ENCODE results near the gene LDLRAD4.
"Not testable (repeated sequence)": the region's sequence is repeated elsewhere in the genome, so short reads cannot be mapped to it uniquely, and the experiment has no call there.

The LDLRAD4 gene

DNA sequence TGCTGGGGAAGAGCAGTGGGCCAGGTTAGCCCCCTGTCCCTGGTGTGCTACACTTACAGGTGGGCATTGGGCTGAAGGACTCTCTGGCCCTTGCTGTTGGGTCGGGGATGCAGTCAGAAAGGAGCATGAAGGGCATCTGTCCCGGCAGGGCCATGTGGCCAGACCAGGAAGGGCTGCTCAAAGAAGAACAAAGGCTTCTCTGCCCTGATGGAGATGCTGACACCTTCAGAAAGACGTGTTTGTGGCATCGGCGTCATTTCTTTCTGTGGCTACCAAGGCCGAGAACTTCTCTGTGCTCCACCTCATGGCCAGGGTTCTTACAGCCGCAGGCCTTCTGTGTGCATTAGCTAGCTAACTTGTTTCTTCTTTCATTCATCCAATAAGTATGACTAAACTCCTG lies 268.7 kb downstream of the LDLRAD4 start:
- DNase-seq (ENCODE audit: low spot score): no peak

DNA sequence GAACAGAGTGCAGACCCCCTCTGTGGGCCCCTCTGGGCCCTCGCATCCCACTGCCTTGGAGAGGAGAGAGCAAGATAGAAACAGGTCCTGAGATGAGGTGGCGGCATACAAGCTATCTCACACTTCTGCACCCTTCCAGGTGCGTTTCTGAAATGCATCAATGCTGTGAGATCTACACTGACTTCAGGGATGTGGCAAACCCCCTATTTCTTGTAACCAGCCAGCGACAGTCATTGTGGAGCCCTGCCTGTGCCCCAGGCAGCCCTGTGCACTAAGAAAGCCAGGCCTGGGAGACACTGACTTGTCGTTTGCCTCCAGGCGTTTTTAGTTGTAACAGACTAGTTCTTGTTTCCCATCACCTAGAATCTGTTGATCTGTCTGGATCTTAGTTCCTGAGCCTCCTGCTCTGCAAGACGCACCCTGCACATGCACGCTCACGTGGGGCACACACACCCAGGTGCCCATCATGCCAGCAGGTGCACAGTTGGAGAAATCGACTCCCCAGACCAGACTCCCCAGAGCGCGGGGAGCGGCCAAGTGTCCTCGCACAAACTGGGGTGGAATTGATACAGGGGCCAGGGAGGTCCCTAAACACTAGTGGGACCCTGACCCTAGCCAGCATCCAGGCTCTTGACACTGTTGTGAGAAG lies 269.8 kb downstream of the LDLRAD4 start:
- DNase-seq (ENCODE audit: low spot score): no peak

DNA sequence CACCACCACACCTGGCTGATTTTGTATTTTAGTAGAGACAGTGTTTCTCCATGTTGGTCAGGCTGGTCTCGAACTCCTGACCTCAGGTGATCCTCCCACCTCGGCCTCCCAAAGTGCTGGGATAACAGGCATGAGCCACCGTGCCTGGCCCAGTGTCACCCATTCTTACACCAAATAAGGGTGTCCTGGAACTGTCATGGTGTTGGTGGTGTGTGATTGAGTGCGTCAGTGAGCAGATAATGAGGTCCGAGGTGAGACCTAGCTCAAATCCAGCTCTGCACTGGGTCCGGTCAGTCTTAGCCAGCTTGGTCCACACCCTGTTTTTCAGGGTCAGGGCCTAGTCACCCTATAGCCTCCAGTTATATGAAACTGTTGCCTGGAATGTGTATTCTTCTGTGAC lies 270.7 kb downstream of the LDLRAD4 start:
- DNase-seq (ENCODE audit: low spot score): not testable (repeated sequence)

DNA sequence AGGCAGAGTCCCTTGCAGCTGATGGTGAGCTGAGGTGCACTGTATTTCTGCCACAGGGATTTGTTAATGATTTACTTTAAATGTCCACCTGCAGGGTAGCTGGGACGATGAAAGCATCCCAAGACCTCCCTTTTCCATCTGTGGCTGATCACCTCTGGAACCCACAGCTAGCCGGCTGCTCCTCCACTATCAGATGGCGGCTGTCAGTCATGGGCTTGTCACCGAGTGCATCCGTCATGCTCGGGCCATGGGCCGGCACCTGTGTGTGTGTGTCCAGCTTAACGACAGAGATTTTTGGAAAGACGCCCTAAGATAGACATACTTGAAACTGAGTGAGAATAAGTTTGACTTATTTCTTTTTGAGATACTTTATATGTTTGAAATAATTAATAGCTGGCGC lies 272.6 kb downstream of the LDLRAD4 start:
- DNase-seq (ENCODE audit: low spot score): no peak

DNA sequence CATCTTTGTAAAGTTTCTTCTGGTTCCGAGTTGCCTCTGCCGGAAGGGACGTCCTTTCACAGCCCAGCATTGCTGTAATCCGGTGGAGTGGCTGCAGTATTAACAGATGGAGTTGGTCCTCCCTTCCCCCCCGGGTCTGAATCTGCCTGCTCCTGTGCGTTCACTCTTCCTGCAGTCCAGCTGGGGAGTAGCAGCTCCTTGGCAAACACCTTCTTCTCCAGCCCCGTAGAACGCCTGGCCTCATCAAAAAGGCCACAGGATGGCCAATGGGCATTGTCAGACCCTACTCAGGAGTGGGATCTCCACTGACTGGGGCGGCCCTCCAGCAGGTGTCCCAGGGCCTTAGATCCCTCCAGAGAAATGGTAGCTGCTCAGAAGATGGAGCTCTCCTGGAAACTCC lies 273.8 kb downstream of the LDLRAD4 start:
- no peak for DNase-seq (ENCODE audit: low spot score)

DNA sequence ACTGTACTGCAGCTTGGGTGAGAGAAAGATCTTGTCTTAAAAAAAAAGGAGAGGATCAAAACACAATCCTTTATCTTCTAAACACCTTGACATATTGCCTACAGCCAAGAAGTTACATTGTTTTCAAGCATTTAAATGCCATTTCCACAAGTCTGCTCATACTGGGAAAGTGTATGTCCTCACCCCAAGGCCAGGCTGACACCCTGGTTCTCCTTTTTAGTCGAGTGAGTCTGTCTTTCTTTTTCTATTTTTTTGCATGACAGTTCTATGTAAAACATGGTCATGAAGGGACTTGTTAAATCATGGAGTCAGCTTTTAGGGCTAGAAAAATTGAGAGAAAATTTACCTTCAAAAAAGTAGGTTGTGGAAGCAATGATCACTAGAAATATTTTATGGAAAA lies 274.5 kb downstream of the LDLRAD4 start:
- no peak for DNase-seq (ENCODE audit: low spot score)

DNA sequence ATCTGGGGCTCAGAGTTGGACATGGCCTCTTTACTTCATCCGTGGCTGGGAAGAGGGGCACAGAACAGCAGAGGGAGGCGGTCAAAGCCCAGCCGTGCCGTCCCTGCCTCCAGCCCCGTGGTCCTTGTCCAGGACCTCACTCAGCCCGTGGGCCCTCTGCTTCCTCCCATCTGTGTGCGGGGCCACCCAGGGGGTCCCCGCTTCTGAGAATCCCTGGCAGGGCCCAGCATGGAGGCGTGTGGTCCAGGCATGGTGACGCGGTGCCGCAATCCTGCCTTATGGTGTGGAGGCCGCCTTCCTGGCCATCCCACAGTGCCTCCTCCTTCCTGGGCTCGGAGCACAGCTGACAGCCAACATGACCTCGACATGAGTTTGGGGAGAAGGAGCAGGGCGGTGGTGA lies 275.2 kb downstream of the LDLRAD4 start:
- no peak for DNase-seq (ENCODE audit: low spot score)

DNA sequence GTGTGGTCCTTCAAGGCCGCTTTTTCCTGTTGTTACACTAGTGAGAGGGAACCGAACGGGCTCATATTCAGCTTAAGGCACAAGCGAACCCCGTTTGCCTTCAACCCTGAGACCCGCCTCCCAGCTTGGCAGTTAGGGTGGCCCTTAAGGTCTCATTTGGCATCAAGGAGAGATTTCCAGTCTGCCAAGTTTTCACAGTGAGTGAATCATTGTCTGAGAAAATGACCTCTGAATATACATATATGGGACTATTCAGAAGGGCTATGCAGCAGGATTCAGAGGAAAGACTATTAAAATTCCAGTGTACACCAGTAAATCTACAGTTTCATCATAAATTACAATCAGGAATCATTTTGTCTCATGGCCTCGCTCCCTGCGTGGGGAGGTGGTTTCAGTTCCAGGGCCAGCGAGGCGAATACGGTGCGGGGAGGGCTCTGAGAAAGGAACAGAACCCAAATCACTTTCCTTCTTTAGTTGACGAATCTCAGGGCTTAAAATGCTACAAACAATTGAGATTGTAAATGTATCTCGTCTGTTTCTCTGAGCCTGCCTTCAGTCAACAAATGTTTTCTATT lies 276.4 kb downstream of the LDLRAD4 start:
- no peak for DNase-seq (ENCODE audit: low spot score)

DNA sequence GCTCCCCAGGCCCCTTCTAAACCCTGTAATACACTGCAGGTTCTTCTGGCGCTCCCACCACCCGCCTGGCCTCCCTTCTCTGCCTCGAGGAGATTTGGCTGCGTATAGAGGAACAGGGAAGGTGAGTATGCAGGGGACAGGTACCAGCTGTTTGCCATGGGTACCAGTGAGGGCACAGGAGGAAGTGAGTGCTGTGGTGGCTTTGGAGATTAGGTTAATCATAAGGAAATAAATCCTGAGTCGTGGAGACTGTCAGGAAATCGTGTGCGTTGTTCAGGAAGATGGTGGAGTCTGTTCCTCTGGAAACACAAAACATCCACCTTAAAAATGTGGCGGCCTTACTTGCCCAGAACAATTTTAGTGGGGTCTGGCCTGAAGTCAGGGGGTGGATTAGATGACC lies 277.4 kb downstream of the LDLRAD4 start:
- DNase-seq (ENCODE audit: low spot score): no peak

DNA sequence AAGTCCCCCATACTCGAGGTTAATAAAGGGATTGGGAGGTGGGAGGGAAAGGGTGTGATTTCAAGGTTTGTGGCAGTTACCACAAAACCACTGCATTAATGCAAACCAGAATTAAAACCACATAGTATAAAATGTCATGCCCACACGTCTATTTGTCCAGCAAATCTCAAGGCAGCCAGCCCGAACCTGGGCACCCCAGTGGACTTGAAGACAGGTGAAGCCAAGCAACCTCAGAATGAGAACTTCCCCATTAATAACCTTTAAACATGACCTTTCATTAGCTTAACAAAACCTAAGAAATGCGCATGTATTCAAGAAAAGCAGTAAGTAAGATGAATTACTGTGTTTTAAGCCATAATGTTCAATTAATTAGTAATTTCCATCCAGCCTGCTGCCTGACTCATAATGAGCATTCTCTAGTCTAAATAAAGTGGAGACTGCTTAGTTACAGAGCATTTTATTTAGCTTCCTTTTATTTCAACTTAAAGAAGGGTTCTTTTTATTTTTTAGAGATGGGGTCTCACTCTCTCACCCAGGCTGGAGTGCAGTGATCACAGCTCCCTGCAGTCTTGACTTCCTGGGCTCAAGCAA lies 278.2 kb downstream of the LDLRAD4 start:
- DNase-seq (ENCODE audit: low spot score): no peak

DNA sequence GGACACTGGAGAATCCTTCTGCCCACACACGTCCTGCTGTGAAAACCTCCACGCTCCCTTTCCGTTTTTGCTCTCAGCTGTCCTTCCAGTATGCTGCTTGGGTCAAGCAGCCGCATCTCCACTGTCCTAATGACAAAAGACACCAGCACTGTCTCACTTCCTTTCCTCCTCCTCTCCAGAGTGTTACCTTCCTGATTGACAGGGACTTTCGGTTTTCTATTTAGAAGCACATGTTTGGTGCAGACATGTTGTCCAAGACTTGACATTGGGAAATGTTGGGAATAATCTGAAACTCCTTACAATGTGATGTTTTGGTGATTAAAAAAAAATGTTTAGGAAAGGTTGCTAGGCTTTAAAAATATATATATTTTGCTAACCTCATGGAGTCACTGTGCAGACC lies 281.2 kb downstream of the LDLRAD4 start:
- no peak for DNase-seq (ENCODE audit: low spot score)

DNA sequence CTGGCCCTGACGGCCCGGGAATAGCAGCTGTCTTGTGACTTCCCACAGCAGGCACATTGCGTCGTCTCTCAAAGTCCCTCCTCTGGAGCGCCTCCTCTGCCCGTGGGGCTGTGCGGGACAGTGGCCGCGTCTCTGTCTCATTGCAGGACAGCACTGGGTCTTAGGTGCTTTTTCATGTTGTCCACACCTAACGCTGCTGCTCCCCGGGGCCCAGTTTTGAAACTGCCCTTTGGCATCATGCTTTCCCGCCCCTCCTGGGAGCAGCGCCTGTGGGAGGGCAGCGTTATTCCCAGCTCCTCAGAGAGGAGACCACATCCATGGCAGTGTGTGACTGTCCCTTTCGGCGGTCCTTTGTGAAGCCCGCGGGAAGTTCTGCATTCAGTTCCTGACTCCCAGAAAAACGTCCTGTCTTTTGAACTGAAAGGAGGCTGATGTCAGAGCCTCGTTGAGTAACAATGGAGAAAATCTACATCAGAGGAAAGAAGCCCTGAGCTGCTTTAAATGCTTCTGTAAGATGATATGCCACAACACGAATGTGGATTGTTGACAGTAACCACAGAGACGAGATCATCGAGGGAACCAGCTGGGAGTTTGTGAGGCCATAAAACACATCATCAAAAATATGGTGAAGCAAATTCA lies 281.8 kb downstream of the LDLRAD4 start:
- peak; percentile 73 for DNase-seq (ENCODE audit: low spot score)

DNA sequence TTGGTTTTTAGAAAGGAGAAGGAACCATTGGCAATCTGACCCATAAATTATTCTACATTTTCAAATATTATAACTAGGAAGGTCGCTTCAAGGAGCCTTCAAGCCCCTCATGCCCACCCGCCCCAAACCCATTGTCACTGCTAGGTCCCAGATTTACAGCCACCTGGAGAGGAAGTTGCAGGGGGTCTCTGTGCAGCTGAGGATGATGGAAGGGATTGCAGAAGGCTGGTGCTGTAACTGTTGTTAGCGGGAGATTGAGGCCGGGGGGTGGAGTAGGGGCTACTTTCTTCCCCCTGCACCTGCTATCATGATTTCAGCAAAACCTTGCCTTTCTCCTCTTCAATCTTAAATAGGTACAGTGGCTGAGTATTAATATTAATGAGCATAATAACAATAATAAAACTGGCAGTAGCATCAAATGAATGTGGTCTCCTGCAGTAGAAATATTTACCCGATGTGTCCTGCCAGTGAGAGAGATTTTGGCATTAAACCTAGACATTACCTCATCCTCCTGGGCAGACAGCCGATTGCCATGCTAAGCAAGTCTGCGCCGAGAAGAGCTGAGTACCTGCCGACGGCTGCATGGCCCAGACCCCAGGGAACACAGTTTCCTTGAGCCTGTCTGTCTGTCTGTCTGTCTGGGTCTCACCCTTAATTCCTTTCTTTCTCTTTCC lies 282.4 kb downstream of the LDLRAD4 start:
- DNase-seq (ENCODE audit: low spot score): peak; percentile 65

DNA sequence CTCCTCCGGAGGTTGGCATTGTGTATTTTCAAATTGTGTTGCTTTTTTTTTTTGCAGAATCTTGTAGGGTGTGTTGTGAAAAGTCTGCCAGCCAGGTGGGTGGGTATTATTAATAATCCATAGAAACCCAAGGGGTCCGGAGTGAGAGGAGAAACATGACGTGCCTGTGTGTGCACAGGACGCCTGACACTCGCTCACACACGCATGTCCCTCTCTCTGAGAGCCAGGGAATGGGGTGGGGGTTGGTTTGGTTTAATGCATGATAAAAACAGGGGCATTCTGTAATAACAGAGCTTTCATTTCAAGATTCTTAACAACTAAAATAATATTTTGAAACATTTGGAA lies 283.0 kb downstream of the LDLRAD4 start:
- DNase-seq (ENCODE audit: low spot score): no peak

DNA sequence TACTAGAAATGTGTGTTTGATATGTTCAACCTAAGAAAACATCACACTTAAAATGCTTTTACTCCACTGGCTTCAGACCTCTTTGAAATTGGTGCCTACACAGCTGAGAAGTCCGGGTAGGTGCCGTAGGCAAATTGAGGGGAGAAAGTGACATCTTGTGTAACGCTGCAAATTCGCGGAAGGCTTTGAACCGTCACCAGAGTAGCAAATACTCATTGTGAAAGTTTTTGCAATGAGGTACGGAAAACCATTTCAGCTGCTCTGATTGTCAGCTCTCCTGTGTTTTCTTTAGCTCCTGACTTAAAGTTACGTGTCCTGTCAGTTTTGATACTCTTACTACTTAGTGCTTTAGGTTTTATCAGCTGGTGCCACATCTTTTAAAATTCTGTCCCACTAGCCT lies 283.3 kb downstream of the LDLRAD4 start:
- DNase-seq (ENCODE audit: low spot score): no peak

DNA sequence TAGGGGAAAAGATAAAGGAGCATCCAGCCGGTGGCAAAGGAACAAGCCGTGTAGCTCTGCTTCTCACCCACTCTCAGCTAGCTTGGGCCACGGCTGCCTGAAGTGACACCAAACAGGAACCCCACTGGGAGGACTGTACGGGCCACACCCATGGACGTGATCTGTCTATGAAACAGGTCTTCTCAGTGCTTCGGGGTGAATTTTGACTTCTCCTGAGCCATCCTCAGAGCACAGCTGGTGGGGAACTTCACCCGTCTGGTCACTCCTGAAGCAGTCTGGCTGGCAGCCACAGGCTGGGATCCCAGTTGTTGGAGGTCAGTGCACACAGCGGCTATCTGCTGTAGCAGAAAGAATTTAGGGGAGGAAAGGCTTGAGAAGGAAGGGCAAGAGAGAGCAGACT lies 284.0 kb downstream of the LDLRAD4 start:
- DNase-seq (ENCODE audit: low spot score): no peak

DNA sequence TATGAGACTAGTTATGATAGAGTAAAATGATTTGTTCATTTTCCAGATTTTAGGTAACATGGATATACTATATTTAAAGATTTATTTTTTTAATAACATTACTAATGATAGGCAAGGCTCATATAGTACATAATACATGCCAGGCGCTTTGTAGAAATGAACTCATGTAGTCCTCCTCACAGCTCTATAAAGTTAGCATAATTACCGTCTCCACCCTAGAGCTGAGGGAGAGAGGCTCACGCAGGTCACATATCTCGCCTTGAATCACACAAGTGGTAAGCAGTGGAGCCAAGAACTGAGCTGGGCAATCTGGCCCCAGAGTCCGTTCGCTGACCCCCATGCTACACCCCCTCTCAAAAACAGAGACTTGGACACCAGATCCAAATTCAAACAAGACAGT lies 285.3 kb downstream of the LDLRAD4 start:
- DNase-seq (ENCODE audit: low spot score): no peak

DNA sequence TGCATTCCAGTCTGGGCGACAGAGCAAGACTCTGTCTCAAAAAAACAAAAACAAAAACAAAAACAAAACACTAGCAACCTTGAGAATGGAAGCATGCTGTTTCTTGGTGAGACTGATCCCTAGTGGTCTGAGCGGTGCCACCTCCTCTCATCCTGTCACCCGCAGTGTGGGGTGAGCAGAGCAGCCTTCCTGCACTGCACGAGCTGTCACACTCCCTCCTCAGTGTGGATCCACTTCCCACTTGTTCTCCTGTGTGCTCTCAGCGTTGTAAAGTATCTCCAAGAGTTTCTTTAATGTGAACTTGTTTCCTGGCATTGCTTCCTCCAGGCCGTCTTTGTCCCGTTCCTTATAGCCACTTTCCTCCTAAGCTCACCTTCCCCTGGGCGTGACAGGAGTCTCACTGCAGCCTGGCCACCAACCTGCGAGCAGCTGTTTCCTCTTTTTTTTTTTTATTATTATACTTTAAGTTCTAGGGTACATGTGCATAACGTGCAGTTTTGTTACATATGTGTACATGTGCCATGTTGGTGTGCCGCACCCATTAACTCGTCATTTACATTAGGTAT lies 287.3 kb downstream of the LDLRAD4 start:
- DNase-seq (ENCODE audit: low spot score): no peak

DNA sequence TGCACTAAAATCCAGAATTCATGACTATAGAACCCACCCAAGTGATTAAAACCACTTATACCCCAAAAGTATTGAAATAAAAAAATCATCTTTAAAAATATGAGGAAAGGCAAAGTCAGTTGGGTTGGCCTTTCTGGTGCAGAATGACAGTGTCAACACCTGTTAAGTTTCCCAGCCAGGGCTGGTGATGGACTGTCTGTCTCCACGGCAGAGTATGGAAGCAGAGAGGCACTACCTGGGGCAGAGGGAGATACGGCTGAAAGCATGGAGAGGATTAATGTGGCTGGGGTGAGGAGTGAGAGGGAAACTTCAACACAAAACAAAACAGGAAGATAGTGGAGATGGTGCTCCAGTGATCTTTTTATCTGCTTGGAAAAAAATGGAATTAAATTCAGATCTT lies 292.0 kb downstream of the LDLRAD4 start:
- DNase-seq (ENCODE audit: low spot score): no peak

DNA sequence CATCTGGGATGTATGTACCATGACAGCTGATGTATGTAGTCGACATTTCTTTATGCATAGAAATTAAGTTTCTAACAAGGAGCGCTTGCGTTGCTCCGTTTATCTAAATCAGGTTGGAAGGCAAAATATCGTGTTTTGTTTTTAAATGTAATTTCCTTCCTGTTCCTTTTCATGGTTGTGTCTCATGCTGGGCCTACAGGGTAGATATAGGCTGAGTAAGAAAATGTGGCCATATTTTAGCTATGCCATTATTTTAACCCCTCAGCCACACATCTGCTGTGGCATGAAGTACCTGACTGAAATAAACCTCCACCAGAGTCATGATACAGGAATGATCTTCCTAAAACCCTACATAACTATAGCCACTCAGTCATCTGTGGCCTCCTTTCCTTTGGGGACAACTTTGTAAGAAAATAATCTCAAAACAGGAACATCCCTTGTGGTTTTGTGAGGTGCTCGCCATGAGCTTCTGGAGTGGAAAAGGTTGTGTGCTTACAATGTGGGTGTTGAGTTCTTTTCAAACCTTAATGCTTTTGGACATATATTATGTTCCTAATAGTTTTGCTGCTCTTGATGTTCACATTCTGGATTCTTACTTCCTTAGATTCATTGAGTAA lies 293.5 kb downstream of the LDLRAD4 start:
- DNase-seq (ENCODE audit: low spot score): no peak

DNA sequence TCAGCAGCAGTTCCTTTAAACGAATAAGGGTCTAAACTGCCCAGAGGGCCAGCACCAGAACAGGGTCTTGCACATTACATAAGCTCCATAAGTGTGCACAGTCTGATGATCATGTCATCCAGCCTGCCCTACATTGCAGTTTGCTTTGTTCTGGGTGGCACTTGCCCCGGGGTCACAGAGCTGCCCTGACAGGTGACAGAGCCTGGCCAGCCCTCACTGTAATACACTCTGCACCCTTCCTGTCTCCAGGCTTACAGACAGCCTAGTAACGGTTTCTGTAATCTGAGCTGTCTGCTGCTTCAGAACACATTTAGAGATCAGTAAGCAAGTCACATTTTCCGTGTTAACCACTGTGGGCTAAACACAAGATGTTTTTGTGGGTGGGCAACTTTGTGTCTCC lies 294.5 kb downstream of the LDLRAD4 start:
- DNase-seq (ENCODE audit: low spot score): no peak

DNA sequence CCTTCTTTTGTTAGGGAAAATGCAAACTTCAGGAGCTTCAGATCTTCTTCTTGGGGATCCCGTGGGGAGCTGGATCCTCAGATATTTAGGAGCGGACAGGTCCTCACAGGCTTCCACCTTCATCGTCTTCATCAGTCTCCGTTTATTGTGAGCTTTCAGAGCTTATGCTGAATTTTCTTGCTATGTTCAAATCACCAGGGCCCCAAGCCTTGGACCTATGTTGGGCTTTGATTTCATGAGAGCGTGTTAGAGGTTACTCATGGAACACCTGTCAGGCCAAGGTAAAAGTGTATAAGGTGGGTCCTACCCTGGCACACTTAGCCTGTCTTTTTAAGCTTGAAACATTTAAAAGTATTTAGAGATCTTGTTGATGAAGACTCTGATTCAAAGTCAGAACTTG lies 294.9 kb downstream of the LDLRAD4 start:
- no peak for DNase-seq (ENCODE audit: low spot score)
